ENCODE results near the gene MYCL. TPM values are rescaled to one million over a fixed set of nuclear protein-coding genes. Genes with fewer than 3 reads are reported as not detected.

Gene MYCL
- total RNA-seq, 1 donor from 2014 or later = 2.6 TPM

GRCh38 chr1:39927538-39927937, 25.8 kb upstream of the MYCL start:
- H3K4me3 ChIP-seq (ENCODE audit: low read depth, low read length) = no peak overlapping the region
- TF ChIP-seq, protein P1, sequence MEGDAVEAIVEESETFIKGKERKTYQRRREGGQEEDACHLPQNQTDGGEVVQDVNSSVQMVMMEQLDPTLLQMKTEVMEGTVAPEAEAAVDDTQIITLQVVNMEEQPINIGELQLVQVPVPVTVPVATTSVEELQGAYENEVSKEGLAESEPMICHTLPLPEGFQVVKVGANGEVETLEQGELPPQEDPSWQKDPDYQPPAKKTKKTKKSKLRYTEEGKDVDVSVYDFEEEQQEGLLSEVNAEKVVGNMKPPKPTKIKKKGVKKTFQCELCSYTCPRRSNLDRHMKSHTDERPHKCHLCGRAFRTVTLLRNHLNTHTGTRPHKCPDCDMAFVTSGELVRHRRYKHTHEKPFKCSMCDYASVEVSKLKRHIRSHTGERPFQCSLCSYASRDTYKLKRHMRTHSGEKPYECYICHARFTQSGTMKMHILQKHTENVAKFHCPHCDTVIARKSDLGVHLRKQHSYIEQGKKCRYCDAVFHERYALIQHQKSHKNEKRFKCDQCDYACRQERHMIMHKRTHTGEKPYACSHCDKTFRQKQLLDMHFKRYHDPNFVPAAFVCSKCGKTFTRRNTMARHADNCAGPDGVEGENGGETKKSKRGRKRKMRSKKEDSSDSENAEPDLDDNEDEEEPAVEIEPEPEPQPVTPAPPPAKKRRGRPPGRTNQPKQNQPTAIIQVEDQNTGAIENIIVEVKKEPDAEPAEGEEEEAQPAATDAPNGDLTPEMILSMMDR (conservative IDR thresholded peaks at IDR 0.05; ENCODE audit: low read depth, low read length) = no peak
- DNase-seq (ENCODE audit: low read depth) = no peak

GRCh38 chr1:39926820-39927219, 25.1 kb upstream of the MYCL start:
- no peak for DNase-seq (ENCODE audit: low read depth)
- no peak overlapping the region for H3K4me3 ChIP-seq (ENCODE audit: low read depth, low read length)
- TF ChIP-seq, protein P1 (conservative IDR thresholded peaks at IDR 0.05; ENCODE audit: low read depth, low read length) = no peak

DNA sequence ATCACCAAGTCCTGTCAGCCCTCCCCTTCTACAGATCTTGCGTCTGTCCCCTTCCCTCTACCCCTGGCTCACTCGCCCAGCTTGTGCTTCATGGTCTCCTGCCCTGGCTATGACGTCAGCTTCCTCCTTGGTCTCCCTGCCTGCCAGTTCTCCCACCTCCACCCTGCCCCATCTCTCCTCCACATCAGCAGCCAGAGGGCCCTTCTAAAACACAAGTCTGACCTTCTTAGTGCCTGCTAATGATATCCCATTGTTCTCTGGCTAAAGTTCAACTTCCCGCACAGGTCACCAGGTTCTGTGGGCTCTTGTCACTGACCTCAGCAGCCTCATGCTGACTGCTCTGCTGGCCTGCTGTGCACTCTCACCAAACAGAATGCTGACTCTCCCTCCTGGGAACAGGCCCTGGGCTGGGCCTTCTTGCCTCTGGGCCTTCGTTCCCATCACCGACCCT, 24.7 kb upstream of the MYCL start:
- TF ChIP-seq, protein P1 (conservative IDR thresholded peaks at IDR 0.05; ENCODE audit: low read depth, low read length) = no peak
- DNase-seq (ENCODE audit: low read depth) = peak; percentile 38

DNA sequence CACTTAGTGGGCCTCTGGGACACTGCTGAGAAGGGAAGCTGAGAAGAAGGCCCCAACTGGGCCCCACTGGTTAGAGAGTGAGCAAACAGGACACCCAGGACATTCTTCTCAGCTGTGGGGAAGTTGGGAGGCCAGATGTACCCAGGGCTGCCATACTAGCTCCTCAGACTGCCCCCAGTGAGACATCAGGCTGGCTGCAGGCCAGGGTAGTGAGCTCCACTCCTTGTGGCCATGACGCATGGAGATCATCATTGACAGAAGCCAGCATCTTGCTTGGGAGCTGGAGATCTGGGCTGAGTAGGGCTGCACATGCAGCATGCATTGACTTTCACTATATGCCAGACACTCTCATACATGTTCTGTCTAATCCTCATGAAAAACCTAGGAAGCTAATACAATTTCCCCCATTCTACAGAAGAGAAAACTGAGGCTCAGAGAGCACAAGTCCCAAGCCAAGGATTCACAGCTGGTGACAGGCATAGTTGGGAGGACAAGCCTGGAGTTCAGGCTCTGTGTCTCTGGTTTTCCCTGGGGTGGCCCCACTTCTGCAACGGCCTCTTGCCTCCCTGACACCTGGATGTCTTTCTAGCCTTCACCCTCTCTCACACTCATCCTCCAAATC, 24.1 kb upstream of the MYCL start:
- no peak overlapping the region for H3K4me3 ChIP-seq (ENCODE audit: low read depth, low read length)
- TF ChIP-seq, protein P1 (conservative IDR thresholded peaks at IDR 0.05; ENCODE audit: low read depth, low read length) = no peak
- DNase-seq (ENCODE audit: low read depth) = no peak

More for the DNA sequence above, 24.7 kb upstream of the MYCL start:
- H3K4me3 ChIP-seq (ENCODE audit: low read depth, low read length) = no peak overlapping the region

DNA sequence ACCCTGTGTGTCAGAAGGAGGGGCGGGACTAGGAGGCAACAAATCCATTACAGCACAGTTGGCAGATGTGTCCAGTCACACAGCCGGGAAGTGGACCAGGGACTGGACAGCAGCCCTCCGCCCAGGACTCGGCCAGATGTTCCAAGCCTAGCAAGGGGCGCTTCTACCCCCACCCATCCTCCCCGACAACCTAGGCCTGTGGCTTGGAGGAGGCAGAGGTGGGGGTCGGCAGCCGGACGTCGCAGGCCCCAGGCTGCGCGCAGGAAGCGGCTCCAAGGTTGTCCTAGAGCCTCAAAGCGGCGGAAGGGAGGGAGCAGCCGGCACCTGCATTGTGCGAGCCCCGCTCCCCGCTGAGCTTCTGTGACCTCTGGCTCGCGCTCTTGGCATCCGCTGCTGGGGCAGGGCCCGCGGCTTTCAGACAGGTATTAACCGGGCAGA, 20.6 kb upstream of the MYCL start:
- H3K4me3 ChIP-seq (ENCODE audit: low read depth, low read length) = no peak overlapping the region
- DNase-seq (ENCODE audit: low read depth) = no peak
- TF ChIP-seq, protein P1 (conservative IDR thresholded peaks at IDR 0.05; ENCODE audit: low read depth, low read length) = no peak

GRCh38 chr1:39919545-39919944, 17.8 kb upstream of the MYCL start:
- H3K4me3 ChIP-seq (ENCODE audit: low read depth, low read length) = no peak overlapping the region
- DNase-seq (ENCODE audit: low read depth) = peak; percentile 30
- TF ChIP-seq, protein P1 (conservative IDR thresholded peaks at IDR 0.05; ENCODE audit: low read depth, low read length) = peak; percentile 75

DNA sequence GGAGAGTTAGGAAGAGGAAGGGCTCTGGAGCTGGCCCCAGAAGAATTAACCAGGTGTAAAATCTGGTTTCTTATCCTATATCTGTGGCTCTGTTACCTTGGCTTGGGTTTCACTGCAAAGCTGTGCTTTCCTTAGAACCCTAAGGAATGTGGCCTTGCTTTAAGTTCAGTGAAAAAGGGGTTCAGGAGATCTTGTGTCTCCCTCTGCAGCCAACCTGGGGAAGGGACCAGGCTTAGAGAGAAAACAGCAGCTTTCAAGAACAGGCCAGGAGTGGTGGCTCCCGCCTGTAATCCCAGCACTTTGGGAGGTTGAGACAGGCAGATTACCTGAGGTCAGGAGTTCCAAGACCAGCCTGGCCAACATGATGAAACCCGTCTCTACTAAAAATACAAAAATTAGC, 16.1 kb upstream of the MYCL start:
- H3K4me3 ChIP-seq (ENCODE audit: low read depth, low read length) = no peak overlapping the region

More for the DNA sequence above, 16.1 kb upstream of the MYCL start:
- DNase-seq (ENCODE audit: low read depth) = no peak
- TF ChIP-seq, protein P1 (conservative IDR thresholded peaks at IDR 0.05; ENCODE audit: low read depth, low read length) = peak; percentile 22
